ENCODE results near the gene TMEM236.

The TMEM236 gene

GRCh38 chr10:17743437-17743836 is 8.6 kb upstream of the TMEM236 start:
- no peaks in the 10 kb centered on the region for H4K20me1 ChIP-seq (ENCODE audit: insufficient read depth, low read length)
- H2AFZ ChIP-seq (ENCODE audit: low read length): no peak overlapping the region
- no peak overlapping the region for H3K4me3 ChIP-seq (ENCODE audit: low read length)
- no peaks in the 10 kb centered on the region for H3K9me2 ChIP-seq (replicated peaks; ENCODE audit: insufficient read depth, low read length)
- H3K79me2 ChIP-seq (ENCODE audit: low read length): no peaks in the 10 kb centered on the region
- no peak for DNase-seq
- H3K4me1 ChIP-seq (ENCODE audit: low read length): peaks cover 24% of the 10 kb centered on the region
- H3K27ac ChIP-seq (ENCODE audit: low read length): no peak overlapping the region
- H3K9me3 ChIP-seq (replicated peaks; ENCODE audit: insufficient read depth, low read length): no peaks in the 10 kb centered on the region
- no peak overlapping the region for H3K9ac ChIP-seq (ENCODE audit: low read length)
- peaks cover 4% of the 10 kb centered on the region; the same call in 1 of the 2 replicates for H3F3A ChIP-seq (ENCODE audit: insufficient read depth, low read length)
- no peaks in the 10 kb centered on the region for H3K27me3 ChIP-seq (replicated peaks; ENCODE audit: insufficient read depth, low read length)
- peak overlapping the region; percentile 38; the same call in 1 of the 2 replicates for H3K4me2 ChIP-seq (ENCODE audit: low read depth, low read length)
- TF ChIP-seq EZH2phosphoT487 (IDR thresholded peaks at IDR 0.05; ENCODE audit: low read length) (no peak), EZH2 (optimal IDR thresholded peaks at IDR 0.05; ENCODE audit: low read depth, low read length) (no peak), CTCF (IDR thresholded peaks at IDR 0.05; ENCODE audit: low read length) (no peak)
- H3K36me3 ChIP-seq (replicated peaks; ENCODE audit: insufficient read depth, low read length): no peaks in the 10 kb centered on the region

DNA sequence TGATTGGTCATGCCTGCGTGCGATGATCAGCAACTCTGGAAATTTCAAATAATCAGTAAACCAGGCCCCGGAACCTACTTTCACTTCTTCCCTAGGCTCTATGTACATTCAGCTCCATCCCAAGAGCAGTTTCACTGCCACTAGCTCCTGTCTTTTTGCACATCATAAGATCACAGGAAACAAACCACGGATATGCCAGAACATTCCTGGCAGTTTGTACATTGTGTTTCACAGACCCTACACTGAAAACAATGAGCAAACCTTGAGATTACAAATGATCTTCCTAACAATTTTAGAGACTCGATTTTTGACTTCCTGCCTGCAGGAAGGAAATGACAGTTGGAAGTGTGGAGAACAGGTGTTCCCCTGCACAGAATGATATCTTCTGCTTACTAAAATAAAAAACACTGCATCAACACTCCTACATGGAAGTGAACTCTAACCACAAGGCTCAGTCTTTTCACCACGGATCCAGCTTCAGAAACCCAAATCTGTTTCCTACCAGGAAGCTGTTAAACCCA is 7.6 kb upstream of the TMEM236 start:
- H3F3A ChIP-seq (ENCODE audit: insufficient read depth, low read length): peaks cover 4% of the 10 kb centered on the region; the same call in 1 of the 2 replicates
- no peaks in the 10 kb centered on the region for H3K9me3 ChIP-seq (replicated peaks; ENCODE audit: insufficient read depth, low read length)
- H3K9me2 ChIP-seq (replicated peaks; ENCODE audit: insufficient read depth, low read length): no peaks in the 10 kb centered on the region
- peaks cover 24% of the 10 kb centered on the region for H3K4me1 ChIP-seq (ENCODE audit: low read length)
- no peak overlapping the region for H3K4me3 ChIP-seq (ENCODE audit: low read length)
- DNase-seq: peak; percentile 26
- no peaks in the 10 kb centered on the region for H4K20me1 ChIP-seq (ENCODE audit: insufficient read depth, low read length)
- TF ChIP-seq EZH2phosphoT487 (IDR thresholded peaks at IDR 0.05; ENCODE audit: low read length) (no peak), CTCF (IDR thresholded peaks at IDR 0.05; ENCODE audit: low read length) (no peak), EZH2 (optimal IDR thresholded peaks at IDR 0.05; ENCODE audit: low read depth, low read length) (no peak)
- H3K36me3 ChIP-seq (replicated peaks; ENCODE audit: insufficient read depth, low read length): no peaks in the 10 kb centered on the region
- H3K79me2 ChIP-seq (ENCODE audit: low read length): no peaks in the 10 kb centered on the region
- no peaks in the 10 kb centered on the region for H3K27me3 ChIP-seq (replicated peaks; ENCODE audit: insufficient read depth, low read length)
- peak overlapping the region; percentile 22 for H3K4me2 ChIP-seq (ENCODE audit: low read depth, low read length)
- no peak overlapping the region for H3K9ac ChIP-seq (ENCODE audit: low read length)
- 0 out of 2 replicates have a peak overlapping the region, but pooled peaks have one; percentile 11 for H2AFZ ChIP-seq (ENCODE audit: low read length)
- peak overlapping the region; percentile 17; the same call in 1 of the 2 replicates for H3K27ac ChIP-seq (ENCODE audit: low read length)

- Histone ChIP-seq H2AFZ (ENCODE audit: low read length) (no peak overlapping the region), H3K27ac (ENCODE audit: low read length) (no peak overlapping the region), H3K4me3 (ENCODE audit: low read length) (no peak overlapping the region), H3K9me3 (replicated peaks; ENCODE audit: insufficient read depth, low read length) (no peaks in the 10 kb centered on the region), H3K36me3 (replicated peaks; ENCODE audit: insufficient read depth, low read length) (no peaks in the 10 kb centered on the region), H3K4me2 (ENCODE audit: low read depth, low read length) (no peak overlapping the region), H3K27me3 (replicated peaks; ENCODE audit: insufficient read depth, low read length) (no peaks in the 10 kb centered on the region), H3K9ac (ENCODE audit: low read length) (no peak overlapping the region), H3K4me1 (ENCODE audit: low read length) (peaks cover 15% of the 10 kb centered on the region; the same call in 1 of the 2 replicates), H3K9me2 (replicated peaks; ENCODE audit: insufficient read depth, low read length) (no peaks in the 10 kb centered on the region), H3K79me2 (ENCODE audit: low read length) (no peaks in the 10 kb centered on the region), H4K20me1 (ENCODE audit: insufficient read depth, low read length) (no peaks in the 10 kb centered on the region), H3F3A (ENCODE audit: insufficient read depth, low read length) (peaks cover 4% of the 10 kb centered on the region; the same call in 1 of the 2 replicates)
- TF ChIP-seq EZH2 (optimal IDR thresholded peaks at IDR 0.05; ENCODE audit: low read depth, low read length): no peak
- TF ChIP-seq EZH2phosphoT487 (IDR thresholded peaks at IDR 0.05; ENCODE audit: low read length): no peak
- TF ChIP-seq CTCF (IDR thresholded peaks at IDR 0.05; ENCODE audit: low read length): no peak
- no peak for DNase-seq
Measured at GRCh38 chr10:17747883-17748550, 4.0 kb upstream of the TMEM236 start.

All from MM.1S (cell line).